Aorta (tissue), 5 donors: ENCODE results near the gene GALNT2. TPM values are rescaled to one million over a fixed set of nuclear protein-coding genes. Genes with fewer than 3 reads are reported as not detected.
A peak's percentile ranks its signal among the peaks of the same experiment; 100 is the strongest.

Source experiments
- ATAC-seq: fragments of 200-7000 bp; cut with Tn5 transposase; one replicate; pipeline ENCODE4 v1.9.1; 2022; ENCODE audit warnings: moderate library complexity; ENCODE audit not compliant: low FRiP score
- DNase-seq, 2 donors: peaks; one replicate each; pipeline ENCODE4 v3.0.0-alpha.2; 2020
- H3K27ac ChIP-seq, 2 donors: one replicate each; pipeline ENCODE4 v1.5.1; 2013; ENCODE audit warnings: low read length in 2 of 2, mild to moderate bottlenecking in 2 of 2, moderate library complexity in 2 of 2, control low read depth in 1 of 2, inconsistent platforms in 1 of 2, low read depth in 1 of 2
- H3K27me3 ChIP-seq, 2 donors: one replicate each; pipeline ENCODE4 v1.6.1; 2013; ENCODE audit warnings: control low read depth in 1 of 2, low read length in 1 of 2, mild to moderate bottlenecking in 1 of 2, moderate library complexity in 1 of 2; ENCODE audit not compliant: insufficient read depth in 2 of 2, control insufficient read depth in 1 of 2
- H3K36me3 ChIP-seq, 2 donors: one replicate each; pipeline ENCODE4 v1.6.1; 2013; ENCODE audit warnings: control low read depth in 1 of 2, low read length in 1 of 2, mild to moderate bottlenecking in 1 of 2; ENCODE audit not compliant: insufficient read depth in 2 of 2, control insufficient read depth in 1 of 2
- H3K4me1 ChIP-seq, 2 donors: one replicate each; pipeline ENCODE4 v1.6.1; 2013; ENCODE audit warnings: low read length in 2 of 2, control low read depth in 1 of 2, mild to moderate bottlenecking in 1 of 2, moderate library complexity in 1 of 2; ENCODE audit not compliant: insufficient read depth in 2 of 2, control insufficient read depth in 1 of 2
- H3K4me3 ChIP-seq, 2 donors: one replicate each; pipeline ENCODE4 v1.5.1; 2013; ENCODE audit warnings: low read length in 2 of 2, control low read depth in 1 of 2, mild to moderate bottlenecking in 1 of 2
- H3K9me3 ChIP-seq: one replicate; pipeline ENCODE4 v1.6.1; 2013; ENCODE audit warnings: mild to moderate bottlenecking, low read length; ENCODE audit not compliant: control insufficient read depth
- WGBS, 2 donors: extraction: QIAGEN DNeasy Blood & Tissue Kit; methylation state at CpG; one replicate each; pipeline ENCODE4 v1.1.7; 2013; 5-methylcytosine and 5-hydroxymethylcytosine counted together
- intact Hi-C, 2 donors: fragments of 100-400 bp; cut with DNase I; formaldehyde crosslinking; loops; one replicate each; pipeline versions ENCODE4 v1.14.2 to v1.15.0; 2022
- polyA plus RNA-seq, 2 donors: library from polyadenylated mRNA; stranded (reverse); fragments of 200-250 nt; gene quantifications; one replicate each; pipeline ENCODE4 v1.2.3, GENCODE V29; 2013
- total RNA-seq, 2 donors: library from RNA; stranded (reverse); fragmentation: NEBNext Ultra II Directional; extraction: Animal tissue kit (Norgen Biotek cat#: 25700); gene quantifications; one replicate each; pipeline ENCODE4 v1.2.1, GENCODE V29; 2021
- donor health status: healthy with polysubstance abuse.
- donor health status: Bipolar disorder and iron deficiency.
- donor health status: DM: no; HTN: no; CAD: no.
- donor health status: DM: no; HTN: no; CAD: no.
- donor health status: DM: yes; HTN: yes; CAD: no.

GALNT2 gene
- total and polyA plus RNA-seq, 4 donors, result 29.1 to 116 (median 105) TPM

GRCh38 chr1:230261928-230262650 is 195.1 kb downstream of the GALNT2 start:
- 13 to 19% methylated on average over 21 of the region's 21 CpGs for WGBS, 2 donors
- peaks cover 0 to 6% of the 10 kb centered on the region in 2 donors for H3K36me3 ChIP-seq

GRCh38 chr1:230262867-230263567 is 196.0 kb downstream of the GALNT2 start:
- DNase-seq (no peak), ATAC-seq (no peak)
- no peaks in the 10 kb centered on the region for H3K27me3 ChIP-seq
- peaks cover 0 to 6% of the 10 kb centered on the region in 2 donors for H3K36me3 ChIP-seq
- no peak overlapping the region for H3K27ac ChIP-seq
- no peaks in the 10 kb centered on the region for H3K9me3 ChIP-seq
- H3K4me3 ChIP-seq, result no peak overlapping the region
- intact Hi-C loops, result no loop called here
- 65 to 67% methylated on average over 13 of the region's 13 CpGs for WGBS, 2 donors
- no peaks in the 10 kb centered on the region for H3K4me1 ChIP-seq

More at GRCh38 chr1:230261928-230262650, 195.1 kb downstream of the GALNT2 start:
- no peak overlapping the region for H3K27ac ChIP-seq
- no peaks in the 10 kb centered on the region for H3K9me3 ChIP-seq
- H3K27me3 ChIP-seq, result no peaks in the 10 kb centered on the region
- no peaks in the 10 kb centered on the region for H3K4me1 ChIP-seq
- intact Hi-C loops, result no loop called here
- ATAC-seq (no peak), DNase-seq (no peak)
- H3K4me3 ChIP-seq, result no peak overlapping the region

- H3K4me1 ChIP-seq, result no peaks in the 10 kb centered on the region
- H3K9me3 ChIP-seq, result no peaks in the 10 kb centered on the region
- H3K27me3 ChIP-seq, result no peaks in the 10 kb centered on the region
- intact Hi-C loops, result no loop called here
- H3K4me3 ChIP-seq, result no peak overlapping the region
- no peak for DNase-seq
- H3K27ac ChIP-seq, result no peak overlapping the region
- ATAC-seq, result no peak
- 77 to 78% methylated on average over 21 of the region's 21 CpGs for WGBS, 2 donors
- H3K36me3 ChIP-seq, result peaks cover 0 to 6% of the 10 kb centered on the region in 2 donors
Observed at GRCh38 chr1:230263568-230264195, 196.6 kb downstream of the GALNT2 start.

- no peaks in the 10 kb centered on the region for H3K4me1 ChIP-seq
- intact Hi-C loops, result no loop called here
- no peak overlapping the region for H3K4me3 ChIP-seq
- H3K27ac ChIP-seq, result no peak overlapping the region
- ATAC-seq (no peak), DNase-seq (no peak)
- 77 to 81% methylated on average over 8 of the region's 8 CpGs for WGBS, 2 donors
- peaks cover 0 to 6% of the 10 kb centered on the region in 2 donors for H3K36me3 ChIP-seq
- no peaks in the 10 kb centered on the region for H3K9me3 ChIP-seq
- H3K27me3 ChIP-seq, result no peaks in the 10 kb centered on the region
Observed at GRCh38 chr1:230264342-230264741, 197.3 kb downstream of the GALNT2 start.

DNA sequence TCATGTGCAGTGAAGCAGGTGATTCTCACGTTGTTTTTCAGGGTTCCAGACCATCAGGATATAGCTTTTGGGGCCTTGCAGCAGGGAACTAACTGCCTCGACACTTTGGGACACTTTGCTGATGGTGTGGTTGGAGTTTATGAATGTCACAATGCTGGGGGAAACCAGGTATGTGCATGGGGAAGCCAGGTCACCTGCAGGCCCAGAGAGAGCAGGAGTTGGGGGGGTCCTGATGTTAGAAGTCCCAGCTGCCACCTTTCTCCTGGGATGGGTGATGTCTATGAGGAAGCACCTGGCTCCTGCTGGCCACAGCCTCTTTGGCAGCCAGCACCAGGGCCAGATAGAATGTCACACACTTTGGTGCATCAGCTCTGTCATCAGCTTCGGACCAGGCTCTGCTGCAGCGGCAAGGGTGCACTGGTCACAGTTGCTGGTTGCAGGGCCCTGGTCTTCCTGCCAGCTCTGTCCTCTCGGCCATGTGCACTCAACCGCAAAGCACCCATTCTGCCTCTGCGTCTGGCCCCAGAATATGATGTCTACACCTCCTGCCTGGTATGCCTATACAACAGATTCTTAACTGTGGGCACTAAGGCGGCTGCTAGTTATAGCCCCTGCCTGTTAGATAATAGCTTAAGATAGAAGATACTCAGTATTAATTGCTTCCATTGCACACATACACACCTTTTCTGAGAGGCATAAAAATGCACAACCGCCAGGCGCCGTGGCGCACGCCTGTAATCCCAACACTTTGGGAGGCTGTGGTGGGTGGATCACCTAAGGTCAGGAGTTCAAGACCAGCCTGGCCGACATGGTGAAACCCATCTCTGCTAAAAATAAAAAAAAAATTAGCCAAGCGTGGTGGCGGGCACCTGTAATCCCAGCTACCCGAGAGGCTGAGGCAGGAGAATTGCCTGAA is 198.4 kb downstream of the GALNT2 start:
- no peaks in the 10 kb centered on the region for H3K9me3 ChIP-seq
- no peaks in the 10 kb centered on the region for H3K4me1 ChIP-seq
- H3K36me3 ChIP-seq, result peaks cover 0 to 6% of the 10 kb centered on the region in 2 donors
- H3K27ac ChIP-seq, result peak overlapping the region in 1 of 2 donors; percentile 87
- H3K4me3 ChIP-seq, result no peak overlapping the region
- intact Hi-C loops, result loop anchor here (5.0 kb wide), 4 partner anchors 33 to 693 kb away; partner anchors contain the start of gene GALNT2 (in 1 of the 2)
- H3K27me3 ChIP-seq, result no peaks in the 10 kb centered on the region
- 88 to 89% methylated on average over 17 of the region's 17 CpGs for WGBS, 2 donors
- DNase-seq, result peak in 1 of 2 donors; percentile 2
- no peak for ATAC-seq

- Histone ChIP-seq H3K9me3 (no peaks in the 10 kb centered on the region), H3K27ac (peak overlapping the region; percentile 20 to 87), H3K4me3 (no peak overlapping the region), H3K36me3 (peaks cover 0 to 6% of the 10 kb centered on the region in 2 donors), H3K4me1 (no peaks in the 10 kb centered on the region), H3K27me3 (no peaks in the 10 kb centered on the region)
- DNase-seq (no peak), ATAC-seq (no peak)
- intact Hi-C loops, result loop anchor here (5.0 kb wide), 4 partner anchors 34 to 694 kb away; partner anchors contain the start of gene GALNT2 (in 1 of the 2)
- WGBS, 2 donors, result 0 to 1% methylated on average over 2 of the region's 2 CpGs
Observed at GRCh38 chr1:230266456-230266855, 199.4 kb downstream of the GALNT2 start.

DNA sequence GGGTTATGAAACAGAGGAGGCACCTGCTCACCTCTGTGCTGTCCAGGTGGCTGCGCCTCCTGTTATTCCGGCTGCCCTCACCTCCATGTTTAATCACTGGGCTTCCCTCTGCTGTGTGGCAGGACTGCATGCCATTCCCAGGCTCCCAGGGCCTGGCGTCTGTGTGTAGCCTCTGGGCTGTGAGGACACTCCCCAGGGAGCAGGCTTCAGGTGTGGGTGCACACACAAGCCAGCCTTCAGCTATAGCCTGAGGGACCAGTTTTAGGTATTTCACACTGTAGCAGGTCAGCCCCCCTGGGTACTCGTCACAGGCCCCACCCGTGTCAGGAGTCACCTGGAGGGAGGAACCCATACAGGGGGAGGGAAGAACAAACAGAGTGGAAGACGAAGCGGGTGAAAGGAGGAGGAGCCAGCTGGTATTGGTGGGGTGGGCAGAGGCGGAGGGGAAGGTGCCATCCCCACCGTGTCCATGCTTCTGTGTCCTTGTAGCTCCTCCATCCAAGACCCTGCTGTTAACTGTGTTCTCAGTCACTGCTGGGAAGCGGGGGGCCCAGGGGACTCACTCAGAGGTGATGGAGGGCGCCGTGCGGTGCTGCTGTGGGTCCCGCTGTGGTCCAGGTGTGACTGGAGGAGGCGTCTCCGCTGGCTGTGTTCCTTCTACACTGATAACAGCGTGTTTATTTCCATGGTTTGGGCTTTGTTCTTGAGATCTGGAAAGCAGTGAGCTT is 200.5 kb downstream of the GALNT2 start:
- ATAC-seq, result no peak
- intact Hi-C loops, result loop anchor here (5.0 kb wide), 4 partner anchors 35 to 695 kb away; partner anchors contain the start of gene GALNT2 (in 1 of the 2)
- peak in 1 of 2 donors; percentile 71 for DNase-seq
- Histone ChIP-seq H3K4me3 (no peak overlapping the region), H3K27me3 (no peaks in the 10 kb centered on the region), H3K27ac (peak overlapping the region in 1 of 2 donors; percentile 8), H3K9me3 (no peaks in the 10 kb centered on the region), H3K4me1 (no peaks in the 10 kb centered on the region), H3K36me3 (peaks cover 0 to 6% of the 10 kb centered on the region in 2 donors)
- 76 to 77% methylated on average over 17 of the region's 17 CpGs for WGBS, 2 donors
